WTC11 (cell line): ENCODE results near the gene ATP6V1G3. TPM values are rescaled to one million over a fixed set of nuclear protein-coding genes. Genes with fewer than 3 reads are reported as not detected.

Experiments used
- ATAC-seq: fragments of 200-7000 bp; cut with Tn5 transposase; 2 replicates; pipeline ENCODE4 v1.10.0; 2021; ENCODE audit warnings: mild to moderate bottlenecking, moderate library complexity
- CTCF ChIA-PET: fragments of 300-600 bp; sonication (Branson Sonifier 250); formaldehyde crosslinking; loops from one replicate; lab custom pipeline; 2021; ENCODE audit warnings: antibody characterized with exemption; lab: Charles Lee
- POLR2A ChIA-PET: fragments of 350-600 bp; sonication (Branson Sonifier 250); formaldehyde crosslinking; loops from one replicate; lab custom pipeline; 2021; ENCODE audit warnings: antibody characterized with exemption; lab: Charles Lee
- DNase-seq: peaks from one replicate; pipeline ENCODE4 v3.0.0; 2021; ENCODE audit warnings: low spot score
- H3K27ac Mint-ChIP-seq: 2 replicates; pipeline ENCODE4 v1.8.0; 2021; ENCODE audit warnings: mixed read lengths
- H3K27me3 Mint-ChIP-seq: 2 replicates; pipeline ENCODE4 v1.8.0; 2021; ENCODE audit warnings: low read depth, mild to moderate bottlenecking, moderate library complexity, mixed read lengths
- H3K36me3 Mint-ChIP-seq: 2 replicates; pipeline ENCODE4 v1.8.0; 2021; ENCODE audit warnings: mixed read lengths
- H3K4me1 Mint-ChIP-seq: 2 replicates; pipeline ENCODE4 v1.8.0; 2022; ENCODE audit warnings: mixed read lengths
- H3K4me3 Mint-ChIP-seq: 2 replicates; pipeline ENCODE4 v1.8.0; 2021; ENCODE audit warnings: mild to moderate bottlenecking, moderate library complexity, mixed read lengths
- H3K9me3 Mint-ChIP-seq: 2 replicates; pipeline ENCODE4 v1.8.0; 2021; ENCODE audit warnings: mixed read lengths
- AFF4 ChIP-seq: sonication (generic); formaldehyde crosslinking; IDR thresholded peaks from 2 replicates; pipeline ENCODE4 v1.8.1; 2023; ENCODE audit warnings: mild to moderate bottlenecking, missing genetic modification reagents, borderline replicate concordance
- ATF3 ChIP-seq: sonication (generic); formaldehyde crosslinking; conservative IDR thresholded peaks from 2 replicates; pipeline ENCODE4 v1.8.1; 2022; ENCODE audit warnings: mild to moderate bottlenecking, missing genetic modification reagents
- ATF6 ChIP-seq: sonication (generic); formaldehyde crosslinking; IDR thresholded peaks from 2 replicates; pipeline ENCODE4 v1.8.1; 2023; ENCODE audit warnings: mild to moderate bottlenecking, missing genetic modification reagents
- ELF4 ChIP-seq: sonication (generic); formaldehyde crosslinking; IDR thresholded peaks from 2 replicates; pipeline ENCODE4 v1.8.1; 2022; ENCODE audit warnings: low read depth, mild to moderate bottlenecking, moderate library complexity, missing genetic modification reagents
- ESRRA ChIP-seq: sonication (generic); formaldehyde crosslinking; IDR thresholded peaks from 2 replicates; pipeline ENCODE4 v1.8.1; 2022; ENCODE audit warnings: mild to moderate bottlenecking, missing genetic modification reagents, borderline replicate concordance
- FOXJ3 ChIP-seq: sonication (generic); formaldehyde crosslinking; IDR thresholded peaks from 2 replicates; pipeline ENCODE4 v1.9.0; 2021; ENCODE audit warnings: missing genetic modification reagents, mild to moderate bottlenecking, borderline replicate concordance
- GABPB1 ChIP-seq: sonication (generic); formaldehyde crosslinking; IDR thresholded peaks from 2 replicates; pipeline ENCODE4 v1.8.1; 2023; ENCODE audit warnings: mild to moderate bottlenecking, missing genetic modification reagents
- JAZF1 ChIP-seq: fragments of 250-450 bp; sonication (Bioruptor Pico); IDR thresholded peaks from 2 replicates; pipeline ENCODE4 v1.9.0; 2021; ENCODE audit warnings: moderate library complexity, mild to moderate bottlenecking, inconsistent platforms
- JUN ChIP-seq: sonication (generic); formaldehyde crosslinking; IDR thresholded peaks from 2 replicates; pipeline ENCODE4 v1.8.0; 2023; ENCODE audit warnings: mild to moderate bottlenecking, missing genetic modification reagents
- MLX ChIP-seq: sonication (generic); formaldehyde crosslinking; IDR thresholded peaks from 2 replicates; pipeline ENCODE4 v1.8.1; 2023; ENCODE audit warnings: mild to moderate bottlenecking, missing genetic modification reagents, moderate library complexity
- NFE2L1 ChIP-seq: sonication (generic); formaldehyde crosslinking; IDR thresholded peaks from 2 replicates; pipeline ENCODE4 v1.8.1; 2023; ENCODE audit warnings: missing genetic modification reagents
- PRDM15 ChIP-seq: sonication (generic); formaldehyde crosslinking; IDR thresholded peaks from 2 replicates; pipeline ENCODE4 v1.8.0; 2022; ENCODE audit warnings: missing genetic modification reagents
- RELA ChIP-seq: sonication (generic); formaldehyde crosslinking; IDR thresholded peaks from 2 replicates; pipeline ENCODE4 v1.8.1; 2022; ENCODE audit warnings: missing genetic modification reagents, mild to moderate bottlenecking, borderline replicate concordance
- RORB ChIP-seq: fragments of 250-450 bp; sonication (Bioruptor Pico); IDR thresholded peaks from 2 replicates; pipeline ENCODE4 v1.9.0; 2021; ENCODE audit warnings: mild to moderate bottlenecking
- SMAD3 ChIP-seq: sonication (generic); formaldehyde crosslinking; IDR thresholded peaks from 2 replicates; pipeline ENCODE4 v1.8.0; 2022; ENCODE audit warnings: missing genetic modification reagents, mild to moderate bottlenecking, borderline replicate concordance
- SP1 ChIP-seq: sonication (generic); formaldehyde crosslinking; conservative IDR thresholded peaks from 2 replicates; pipeline ENCODE4 v1.8.1; 2022; ENCODE audit warnings: missing genetic modification reagents
- TCF7 ChIP-seq: sonication (generic); formaldehyde crosslinking; IDR thresholded peaks from 2 replicates; pipeline ENCODE4 v1.8.0; 2022; ENCODE audit warnings: mild to moderate bottlenecking, low read depth, missing genetic modification reagents, moderate library complexity
- ZNF263 ChIP-seq: sonication (generic); formaldehyde crosslinking; IDR thresholded peaks from 2 replicates; pipeline ENCODE4 v1.8.1; 2022; ENCODE audit warnings: low read depth, mild to moderate bottlenecking, moderate library complexity, missing genetic modification reagents
- ZNF396 ChIP-seq: fragments of 250-450 bp; sonication (Bioruptor Pico); IDR thresholded peaks from 2 replicates; pipeline ENCODE4 v1.8.0; 2021; ENCODE audit warnings: mild to moderate bottlenecking, moderate library complexity, borderline replicate concordance
- total RNA-seq: library from RNA; stranded (reverse); gene quantifications from 3 replicates; pipeline ENCODE4 v1.2.3, GENCODE V29; 2021

Gene ATP6V1G3
- total RNA-seq, 1 experiment from 2014 or later = not detected

GRCh38 chr1:198493329-198493728 is 47.2 kb downstream of the ATP6V1G3 start:
- ATAC-seq = no peak
- H3K27me3 Mint-ChIP-seq = no peaks in the 10 kb centered on the region
- TF ChIP-seq SP1 (CRISPR knock-in tag) (no peak), RORB (CRISPR knock-in tag) (no peak), FOXJ3 (CRISPR knock-in tag) (no peak), ZNF263 (CRISPR knock-in tag) (no peak)
- TF ChIP-seq, all 79 proteins: peak for 0
- H3K4me1 Mint-ChIP-seq = peaks cover 16% of the 10 kb centered on the region
- no peak overlapping the region for H3K4me3 Mint-ChIP-seq
- ChIA-PET CTCF (no interaction called here), POLR2A (no interaction called here)
- H3K36me3 Mint-ChIP-seq = no peaks in the 10 kb centered on the region
- DNase-seq = no peak
- H3K27ac Mint-ChIP-seq = no peak overlapping the region
- no peaks in the 10 kb centered on the region for H3K9me3 Mint-ChIP-seq

- H3K4me3 Mint-ChIP-seq = no peak overlapping the region
- H3K27ac Mint-ChIP-seq = no peak overlapping the region
- TF ChIP-seq PRDM15 (CRISPR knock-in tag) (no peak), AFF4 (no peak), TCF7 (no peak), RELA (CRISPR knock-in tag) (no peak), GABPB1 (no peak), SMAD3 (no peak), JUN (CRISPR knock-in tag) (no peak), NFE2L1 (no peak), ATF6 (CRISPR knock-in tag) (no peak), JAZF1 (CRISPR knock-in tag) (no peak), ESRRA (CRISPR knock-in tag) (no peak), ATF3 (no peak), ELF4 (CRISPR knock-in tag) (no peak), MLX (CRISPR knock-in tag) (no peak), ZNF396 (CRISPR knock-in tag) (no peak)
- peaks cover 13% of the 10 kb centered on the region for H3K4me1 Mint-ChIP-seq
- DNase-seq = no peak
- POLR2A ChIA-PET = no interaction called here
- CTCF ChIA-PET = no interaction called here
- H3K36me3 Mint-ChIP-seq = no peaks in the 10 kb centered on the region
- ATAC-seq = no peak
- no peaks in the 10 kb centered on the region for H3K27me3 Mint-ChIP-seq
- H3K9me3 Mint-ChIP-seq = no peaks in the 10 kb centered on the region
Observed at GRCh38 chr1:198492872-198493271, 47.6 kb downstream of the ATP6V1G3 start.
